GM19351 (cell line): ENCODE measurements around the gene DIDO1.

Source experiments
- ATAC-seq: cut with Tn5 transposase; IDR thresholded peaks from one replicate; pipeline ENCODE4 v1.9.1; 2021; ENCODE audit warnings: mild to moderate bottlenecking, moderate library complexity; ENCODE audit not compliant: unreplicated experiment

DIDO1 gene

GRCh38 chr20:62913043-62913630, 13.2 kb downstream of the DIDO1 start:
- no peak for ATAC-seq

- no peak for ATAC-seq
These were observed 14.5 kb downstream of the DIDO1 start for GRCh38 chr20:62911701-62912280.

- no peak for ATAC-seq
These were observed 15.4 kb downstream of the DIDO1 start for GRCh38 chr20:62910777-62911497.

GRCh38 chr20:62910217-62910766, 16.0 kb downstream of the DIDO1 start:
- no peak for ATAC-seq

GRCh38 chr20:62908971-62909791, 17.1 kb downstream of the DIDO1 start:
- no peak for ATAC-seq

GRCh38 chr20:62907384-62908317, 18.7 kb downstream of the DIDO1 start:
- no peak for ATAC-seq

- no peak for ATAC-seq
These were observed 19.5 kb downstream of the DIDO1 start for GRCh38 chr20:62906647-62907375.

GRCh38 chr20:62906209-62906608, 20.1 kb downstream of the DIDO1 start:
- ATAC-seq = no peak

GRCh38 chr20:62905536-62906117, 20.7 kb downstream of the DIDO1 start:
- no peak for ATAC-seq

GRCh38 chr20:62902926-62903615, 23.2 kb downstream of the DIDO1 start:
- ATAC-seq = no peak

- ATAC-seq = no peak
These were observed 24.4 kb downstream of the DIDO1 start for GRCh38 chr20:62901891-62902290.

- ATAC-seq = no peak
These were observed 25.4 kb downstream of the DIDO1 start for GRCh38 chr20:62900692-62901584.

GRCh38 chr20:62900052-62900691, 26.1 kb downstream of the DIDO1 start:
- peak; percentile 86 for ATAC-seq

- no peak for ATAC-seq
These were observed 26.7 kb downstream of the DIDO1 start for GRCh38 chr20:62899633-62900051.

GRCh38 chr20:62898970-62899632, 27.2 kb downstream of the DIDO1 start:
- ATAC-seq = no peak
